ENCODE results near the gene RSPH3. TPM values are rescaled to one million over a fixed set of nuclear protein-coding genes. Genes with fewer than 3 reads are reported as not detected.

Gene RSPH3
- total and polyA plus RNA-seq, 10 of the 15 experiments (the other 5 are each of a cell fraction or from before 2014, with no cell fraction given) = 0.40 to 3.5 (median 1.4) TPM

GRCh38 chr6:158963020-158963808, 36.8 kb downstream of the RSPH3 start:
- H3K27ac ChIP-seq (ENCODE audit: control insufficient read depth, insufficient read depth) = no peak overlapping the region
- H3K36me3 ChIP-seq (ENCODE audit: control insufficient read depth in 2 of 2, insufficient read depth in 2 of 2, low read length in 1 of 2) = no peaks in the 10 kb centered on the region
- intact Hi-C loops (cut with micrococcal nuclease; ENCODE audit: unreplicated experiment) = no loop called here
- H3K4me3 ChIP-seq = no peak overlapping the region
- FAIRE-seq (no peak), DNase-seq (ENCODE audit: low read depth, low spot score) (no peak), ATAC-seq (no peak)
- in situ Hi-C loops (cut with MboI) = no loop called here
- H3K27me3 ChIP-seq (replicated peaks in 1 of 2; ENCODE audit: control insufficient read depth in 2 of 2, insufficient read depth in 2 of 2, low read length in 1 of 2) = no peaks in the 10 kb centered on the region
- no peak overlapping the region for H3K9ac ChIP-seq (ENCODE audit: control insufficient read depth, insufficient read depth, low read length)
- H3K4me1 ChIP-seq (ENCODE audit: control insufficient read depth, insufficient read depth, low read length) = no peaks in the 10 kb centered on the region
- H3K79me2 ChIP-seq (ENCODE audit: control insufficient read depth, insufficient read depth, low read length) = no peaks in the 10 kb centered on the region
- ChIA-PET RAD21 (ENCODE audit: unreplicated experiment) (no interaction called here), POLR2A (no interaction called here), SMC1A (ENCODE audit: uncharacterized antibody, unreplicated experiment) (interaction anchor here (1.0 kb wide), 1 partner anchor 9 kb away, joined by 3 read pairs; no protein-coding TSS in a partner anchor), CTCF (interaction anchor here (2.4 to 2.5 kb wide), 2 partner anchors 9 to 272 kb away, joined by 9 to 12 read pairs; no protein-coding TSS in a partner anchor)
- BruUV-seq (replicated peaks) = no TSS peak
- H3K9me3 ChIP-seq (replicated peaks; ENCODE audit: control insufficient read depth, insufficient read depth, low read length) = no peaks in the 10 kb centered on the region; the same call in 2 of the 3 replicates
- H2AFZ ChIP-seq (ENCODE audit: control insufficient read depth, low read depth, low read length) = no peak overlapping the region
- TF ChIP-seq DPF2 (IDR thresholded peaks at IDR 0.05) (no peak), FOXK2 (IDR thresholded peaks at IDR 0.05) (no peak), ZBTB4 (CRISPR knock-in tag; IDR thresholded peaks at IDR 0.05) (no peak), ATF7 (IDR thresholded peaks at IDR 0.05; ENCODE audit: low read depth) (no peak), REST (IDR thresholded peaks at IDR 0.05; ENCODE audit: low read depth, low read length) (no peak), FOXM1 (IDR thresholded peaks at IDR 0.05; ENCODE audit: low read depth, low read length) (no peak), PAX5 (IDR thresholded peaks at IDR 0.05; ENCODE audit: borderline replicate concordance, low read depth, low read length) (no peak), SUZ12 (IDR thresholded peaks at IDR 0.05; ENCODE audit: unreplicated experiment) (no peak), ESRRA (IDR thresholded peaks at IDR 0.05; ENCODE audit: low read length) (no peak)
- H4K20me1 ChIP-seq (ENCODE audit: control insufficient read depth, insufficient read depth) = no peaks in the 10 kb centered on the region
- H3K4me2 ChIP-seq (ENCODE audit: control insufficient read depth, insufficient read depth) = no peak overlapping the region

Measured in GM12878 (cell line).